B cell (primary cell): ENCODE data around the gene GUCA2A. TPM values are rescaled to one million over a fixed set of nuclear protein-coding genes. Genes with fewer than 3 reads are reported as not detected.
"Not testable (repeated sequence)": the region's sequence is repeated elsewhere in the genome, so short reads cannot be mapped to it uniquely, and the experiment has no call there.

Experiments
- ATAC-seq: fragments of 200-7000 bp; cut with Tn5 transposase; one replicate; pipeline ENCODE4 v1.10.0; 2021; ENCODE audit warnings: low read depth, mild to moderate bottlenecking, moderate number of reproducible peaks, moderate library complexity
- CTCF ChIA-PET: fragments of 350-600 bp; sonication (Branson Sonifier 250); formaldehyde crosslinking; loops from one replicate; lab custom pipeline; 2021; ENCODE audit warnings: antibody characterized with exemption, inconsistent platforms; lab: Charles Lee
- POLR2A ChIA-PET: fragments of 350-600 bp; sonication (Branson Sonifier 250); formaldehyde crosslinking; loops from one replicate; lab custom pipeline; 2021; ENCODE audit warnings: antibody characterized with exemption; lab: Charles Lee
- DNase-seq: peaks from one replicate; pipeline ENCODE4 v3.0.0; 2013
- H2AFZ ChIP-seq: 2 replicates; pipeline ENCODE4 v1.6.1; 2012; ENCODE audit warnings: mild to moderate bottlenecking, low read depth, low read length; ENCODE audit not compliant: insufficient read depth, poor library complexity, severe bottlenecking
- H3K27ac ChIP-seq, 2 donors: 1 replicate in 1 of 2; 2 replicates in 1 of 2; pipeline ENCODE4 v1.5.1; 2012 to 2013; ENCODE audit warnings: low read length in 2 of 2, mild to moderate bottlenecking in 2 of 2, moderate library complexity in 1 of 2
- H3K27me3 ChIP-seq, 4 experiments: fragments of 200-600 bp in 1 of 4; sonication (generic) in 1 of 4; replicated peaks in 1 of 4; 1 replicate in 2 of 4; 2 replicates in 2 of 4; pipeline versions ENCODE4 v1.6.1 to v1.7.0; 2013 to 2016; ENCODE audit warnings: low read length in 3 of 4, mild to moderate bottlenecking in 2 of 4, mixed read lengths in 1 of 4, moderate library complexity in 1 of 4; ENCODE audit not compliant: insufficient read depth in 4 of 4, control insufficient read depth in 3 of 4; ENCODE audit errors: control extremely low read depth in 1 of 4
- H3K36me3 ChIP-seq, 2 experiments: replicated peaks in 1 of 2; 1 replicate in 1 of 2; 2 replicates in 1 of 2; pipeline versions ENCODE4 v1.6.1 to v1.7.1; 2013; ENCODE audit warnings: low read length in 1 of 2; ENCODE audit not compliant: insufficient read depth in 2 of 2, control insufficient read depth in 1 of 2; ENCODE audit errors: control extremely low read depth in 1 of 2, extremely low read depth in 1 of 2
- H3K4me1 ChIP-seq, 2 donors: fragments of 200-600 bp in 1 of 2; sonication (generic) in 1 of 2; 1 replicate in 1 of 2; 2 replicates in 1 of 2; pipeline versions ENCODE4 v1.5.1 to v1.6.1; 2013 to 2017; ENCODE audit warnings: low read length in 2 of 2; ENCODE audit not compliant: control insufficient read depth in 2 of 2, insufficient read depth in 2 of 2
- H3K4me2 ChIP-seq: replicated peaks from 2 replicates; pipeline ENCODE3; 2012; ENCODE audit warnings: mild to moderate bottlenecking, low read depth, low read length; ENCODE audit not compliant: poor library complexity, severe bottlenecking
- H3K4me3 ChIP-seq, 5 experiments: fragments of 200-600 bp in 1 of 5; sonication (generic) in 1 of 5; 1 replicate in 3 of 5; 2 replicates in 2 of 5; pipeline versions ENCODE4 v1.5.1 to v1.7.0; 2011 to 2016; ENCODE audit warnings: low read length in 4 of 5, mild to moderate bottlenecking in 4 of 5, low read depth in 2 of 5, control low read depth in 1 of 5, moderate library complexity in 1 of 5; ENCODE audit not compliant: insufficient read depth in 1 of 5; ENCODE audit errors: control extremely low read depth in 1 of 5, extremely low read depth in 1 of 5
- H3K79me2 ChIP-seq: fragments of 200-600 bp; sonication (generic); one replicate; pipeline ENCODE4 v1.6.0; 2016; ENCODE audit warnings: low read length; ENCODE audit not compliant: control insufficient read depth, insufficient read depth
- H3K9ac ChIP-seq: fragments of 200-600 bp; sonication (generic); 2 replicates; pipeline ENCODE4 v1.6.1; 2017; ENCODE audit warnings: mild to moderate bottlenecking, low read length, moderate library complexity
- H3K9me3 ChIP-seq, 3 donors: one replicate each; pipeline versions ENCODE4 v1.6.1 to v1.7.1; 2013; ENCODE audit warnings: low read length in 2 of 3; ENCODE audit not compliant: control insufficient read depth in 2 of 3, insufficient read depth in 1 of 3; ENCODE audit errors: control extremely low read depth in 1 of 3
- H4K20me1 ChIP-seq: 2 replicates; pipeline ENCODE4 v1.6.0; 2012; ENCODE audit warnings: mild to moderate bottlenecking, low read length; ENCODE audit not compliant: insufficient read depth, control insufficient read depth, poor library complexity, severe bottlenecking
- H3K27ac Mint-ChIP-seq: one replicate; pipeline ENCODE4 v1.8.0; 2021; ENCODE audit warnings: mixed read lengths
- H3K27me3 Mint-ChIP-seq: one replicate; pipeline ENCODE4 v1.8.0; 2021; ENCODE audit warnings: mixed read lengths
- H3K4me1 Mint-ChIP-seq: one replicate; pipeline ENCODE4 v1.8.0; 2021; ENCODE audit warnings: mixed read lengths
- H3K4me3 Mint-ChIP-seq: one replicate; pipeline ENCODE4 v1.8.0; 2021; ENCODE audit warnings: mixed read lengths
- H3K9me3 Mint-ChIP-seq: one replicate; pipeline ENCODE4 v1.8.0; 2022; ENCODE audit warnings: mixed read lengths; ENCODE audit not compliant: insufficient read depth
- CTCF ChIP-seq: fragments of 200-600 bp; IDR thresholded peaks from one replicate; pipeline ENCODE4 v1.8.0; 2022; ENCODE audit warnings: antibody characterized with exemption, mild to moderate bottlenecking
- EZH2 ChIP-seq: IDR thresholded peaks from 2 replicates; pipeline ENCODE4 v1.6.1; 2012; ENCODE audit warnings: borderline replicate concordance, low read depth, mild to moderate bottlenecking, moderate library complexity, low read length; ENCODE audit not compliant: insufficient read depth, poor library complexity, severe bottlenecking
- WGBS: methylation state at CpG from one replicate; pipeline ENCODE4 v1.1.5; 2013; ENCODE audit warnings: missing lambda C conversion rate; ENCODE audit not compliant: insufficient coverage; 5-methylcytosine and 5-hydroxymethylcytosine counted together
- intact Hi-C: fragments of 100-400 bp; cut with micrococcal nuclease; formaldehyde crosslinking; loops from one replicate; pipeline ENCODE4 v1.10.0; 2022
- polyA plus RNA-seq: library from polyadenylated mRNA; depleted of rRNA; stranded (reverse); fragments of >200 nt; gene quantifications from 2 replicates; pipeline ENCODE4 v1.2.3, GENCODE V29; 2012
- total RNA-seq, 2 donors: library from RNA; stranded (reverse); fragments of 120-200 nt in 1 of 2; gene quantifications; 1 replicate in 1 of 2; 2 replicates in 1 of 2; pipeline versions ENCODE4 v1.2.3 to v1.2.4, GENCODE V29; 2013 to 2022

The GUCA2A gene
- total and polyA plus RNA-seq, 2 donors (not counting 1 experiment from before 2014, with no cell fraction given): not detected

GRCh38 chr1:42209526-42210251 lies 45.1 kb upstream of the GUCA2A start:
- H3K4me1 Mint-ChIP-seq: peaks cover 49% of the 10 kb centered on the region
- H4K20me1 ChIP-seq: peaks cover 57% of the 10 kb centered on the region
- H3K9me3 ChIP-seq: peaks cover 2 to 9% (median 4%) of the 10 kb centered on the region in 3 donors
- H3K4me3 ChIP-seq: no peak overlapping the region
- peaks cover 6 to 15% of the 10 kb centered on the region in 2 experiments for H3K36me3 ChIP-seq
- H3K27ac ChIP-seq: no peak overlapping the region
- ChIA-PET CTCF (interaction anchor here (3.6 kb wide), 1 partner anchor 36 kb away, joined by 17 read pairs; no protein-coding TSS in a partner anchor), POLR2A (no interaction called here)
- H3K9ac ChIP-seq: no peak overlapping the region
- peaks cover 10% of the 10 kb centered on the region for H3K9me3 Mint-ChIP-seq
- no peak overlapping the region for H3K4me2 ChIP-seq
- H2AFZ ChIP-seq: no peak overlapping the region
- TF ChIP-seq EZH2 (no peak), CTCF (no peak)
- H3K27me3 ChIP-seq: no peaks in the 10 kb centered on the region
- ATAC-seq: no peak
- H3K79me2 ChIP-seq: peaks cover 57% of the 10 kb centered on the region
- H3K27ac Mint-ChIP-seq: no peak overlapping the region
- peaks cover 13 to 16% of the 10 kb centered on the region in 2 donors for H3K4me1 ChIP-seq
- no peak for DNase-seq
- no peak overlapping the region for H3K4me3 Mint-ChIP-seq
- WGBS: 100% methylated on average over 4 of the region's 6 CpGs
- intact Hi-C loops: no loop called here
- H3K27me3 Mint-ChIP-seq: no peaks in the 10 kb centered on the region

- H3K27me3 Mint-ChIP-seq, POLR2A ChIA-PET, H3K27ac Mint-ChIP-seq: not testable (repeated sequence)
Observed at GRCh38 chr1:42206930-42207329, 42.4 kb upstream of the GUCA2A start.

More at GRCh38 chr1:42206930-42207329, 42.4 kb upstream of the GUCA2A start:
- H3K4me3 ChIP-seq, H3K27me3 ChIP-seq, H2AFZ ChIP-seq, H3K27ac ChIP-seq, H3K4me3 Mint-ChIP-seq, H3K9ac ChIP-seq, H3K4me2 ChIP-seq, ATAC-seq, intact Hi-C loops, CTCF ChIA-PET, H3K9me3 Mint-ChIP-seq, DNase-seq: not testable (repeated sequence)
- Histone ChIP-seq H3K4me1 (peaks cover 11 to 16% of the 10 kb centered on the region in 2 donors), H3K79me2 (peaks cover 39% of the 10 kb centered on the region), H3K9me3 (peaks cover 8 to 11% (median 10%) of the 10 kb centered on the region in 3 donors), H4K20me1 (peaks cover 42% of the 10 kb centered on the region), H3K36me3 (peaks cover 17 to 35% of the 10 kb centered on the region in 2 experiments)
- no CpG with 5 or more reads among the region's 2 CpGs for WGBS
- peaks cover 36% of the 10 kb centered on the region for H3K4me1 Mint-ChIP-seq
